H1 (cell line): ENCODE data around the gene SSTR3. TPM values are rescaled to one million over a fixed set of nuclear protein-coding genes. Genes with fewer than 3 reads are reported as not detected.

Experiments
- CTCF ChIA-PET: fragments of 300-600 bp; sonication (Branson Sonifier 250); formaldehyde crosslinking; loops from one replicate; lab custom pipeline; 2021; ENCODE audit not compliant: partially characterized antibody; lab: Charles Lee
- POLR2A ChIA-PET: fragments of 300-600 bp; sonication (Branson Sonifier 250); formaldehyde crosslinking; loops from one replicate; lab custom pipeline; 2021; ENCODE audit warnings: inconsistent platforms; ENCODE audit not compliant: partially characterized antibody; lab: Charles Lee
- DNase-seq, 2 experiments: peaks; one replicate each; pipeline versions ENCODE4 v3.0.0 to v3.0.0-alpha.2; 2010 to 2022; ENCODE audit warnings: low spot score in 2 of 2, low read depth in 1 of 2, mixed read lengths in 1 of 2
- FAIRE-seq: peaks from 2 replicates; lab custom pipeline; 2011; peaks lifted over from hg19 to GRCh38; lab: Jason Lieb, UNC
- H2AFZ ChIP-seq: 2 replicates; pipeline ENCODE4 v1.8.1; 2012; ENCODE audit warnings: low read length, inconsistent platforms
- H2AK5ac ChIP-seq: 2 replicates; pipeline ENCODE4 v1.6.1; 2013; ENCODE audit warnings: low read depth, low read length
- H2BK120ac ChIP-seq: replicated peaks from 2 replicates; pipeline ENCODE3; 2013; ENCODE audit warnings: low read depth, low read length, inconsistent platforms
- H2BK12ac ChIP-seq: 2 replicates; pipeline ENCODE4 v1.6.1; 2013; ENCODE audit warnings: low read depth, low read length
- H2BK15ac ChIP-seq: 2 replicates; pipeline ENCODE4 v1.6.1; 2013; ENCODE audit warnings: low read length
- H2BK20ac ChIP-seq: 2 replicates; pipeline ENCODE4 v1.6.1; 2013; ENCODE audit warnings: low read length
- H2BK5ac ChIP-seq: 2 replicates; pipeline ENCODE4 v1.6.1; 2013; ENCODE audit warnings: low read depth, low read length
- H3K14ac ChIP-seq: 2 replicates; pipeline ENCODE4 v1.6.1; 2013; ENCODE audit warnings: inconsistent platforms; ENCODE audit not compliant: insufficient read length
- H3K18ac ChIP-seq: 2 replicates; pipeline ENCODE4 v1.6.1; 2013; ENCODE audit warnings: low read length; ENCODE audit errors: extremely low read depth
- H3K23ac ChIP-seq: 2 replicates; pipeline ENCODE4 v1.6.1; 2013; ENCODE audit warnings: inconsistent platforms; ENCODE audit not compliant: insufficient read length
- H3K23me2 ChIP-seq: 2 replicates; pipeline ENCODE4 v1.6.1; 2013; ENCODE audit warnings: low read depth, low read length
- H3K27ac ChIP-seq: 2 replicates; pipeline ENCODE4 v1.6.1; 2011; ENCODE audit warnings: low read depth, low read length, inconsistent platforms
- H3K27me3 ChIP-seq, 4 experiments: replicated peaks in 1 of 4; 1 replicate in 1 of 4; 2 replicates in 3 of 4; pipeline versions ENCODE4 v1.6.1 to v1.8.1; 2011 to 2013; ENCODE audit warnings: low read length in 3 of 4, mild to moderate bottlenecking in 3 of 4, inconsistent platforms in 2 of 4, mixed read lengths in 2 of 4, moderate library complexity in 1 of 4; ENCODE audit not compliant: control insufficient read depth in 3 of 4, insufficient read depth in 3 of 4; ENCODE audit errors: extremely low read depth in 1 of 4
- H3K36me3 ChIP-seq, 4 experiments: 2 replicates each; pipeline versions ENCODE4 v1.6.1 to v1.8.1; 2011 to 2013; ENCODE audit warnings: mild to moderate bottlenecking in 4 of 4, low read length in 3 of 4, moderate library complexity in 2 of 4, control low read depth in 1 of 4, inconsistent platforms in 1 of 4; ENCODE audit not compliant: insufficient read depth in 4 of 4, control insufficient read depth in 2 of 4
- H3K4ac ChIP-seq: replicated peaks from 2 replicates; pipeline ENCODE3; 2013; ENCODE audit warnings: low read length, low read depth, mixed read lengths, inconsistent platforms; ENCODE audit not compliant: insufficient read length
- H3K4me1 ChIP-seq, 4 experiments: replicated peaks in 1 of 4; 1 replicate in 1 of 4; 2 replicates in 3 of 4; pipeline versions ENCODE4 v1.6.1 to v1.8.1; 2011 to 2013; ENCODE audit warnings: low read length in 3 of 4, inconsistent platforms in 2 of 4, mixed read lengths in 1 of 4; ENCODE audit not compliant: insufficient read depth in 4 of 4, control insufficient read depth in 3 of 4
- H3K4me2 ChIP-seq, 2 experiments: 2 replicates each; pipeline versions ENCODE4 v1.6.1 to v1.8.1; 2011 to 2013; ENCODE audit warnings: low read depth in 2 of 2, low read length in 2 of 2, control low read depth in 1 of 2, inconsistent platforms in 1 of 2, mild to moderate bottlenecking in 1 of 2; ENCODE audit not compliant: insufficient read depth in 1 of 2
- H3K4me3 ChIP-seq, 4 experiments: fragments of 200-600, 300-600 bp in 1 of 4; sonication (generic), shearing (Covaris generic), sonication (Bioruptor Twin) in 1 of 4; 2 replicates each; pipeline versions ENCODE4 v1.5.1 to v1.8.1; 2011 to 2016; ENCODE audit warnings: low read length in 4 of 4, low read depth in 3 of 4, control low read depth in 2 of 4, inconsistent platforms in 2 of 4, mild to moderate bottlenecking in 2 of 4, mixed read lengths in 1 of 4, moderate library complexity in 1 of 4; ENCODE audit not compliant: insufficient read depth in 2 of 4; ENCODE audit errors: extremely low read depth in 1 of 4
- H3K56ac ChIP-seq: replicated peaks from 2 replicates; pipeline ENCODE3; 2013; ENCODE audit warnings: low read depth, mild to moderate bottlenecking, mixed read lengths, low read length, inconsistent platforms; ENCODE audit not compliant: insufficient read length
- H3K79me1 ChIP-seq: 2 replicates; pipeline ENCODE4 v1.6.1; 2013; ENCODE audit warnings: low read depth, low read length, control low read depth
- H3K79me2 ChIP-seq, 2 experiments: 2 replicates each; pipeline versions ENCODE4 v1.6.1 to v1.8.1; 2012 to 2013; ENCODE audit warnings: low read length in 2 of 2, mild to moderate bottlenecking in 2 of 2, inconsistent platforms in 1 of 2; ENCODE audit not compliant: insufficient read depth in 2 of 2, control insufficient read depth in 1 of 2
- H3K9ac ChIP-seq, 4 experiments: replicated peaks in 1 of 4; 1 replicate in 1 of 4; 2 replicates in 3 of 4; pipeline versions ENCODE4 v1.6.1 to v1.8.1; 2011 to 2013; ENCODE audit warnings: low read depth in 3 of 4, low read length in 3 of 4, control low read depth in 2 of 4, mild to moderate bottlenecking in 2 of 4, moderate library complexity in 2 of 4, inconsistent platforms in 1 of 4; ENCODE audit errors: extremely low read depth in 1 of 4
- H3K9me3 ChIP-seq, 2 experiments: 2 replicates each; pipeline versions ENCODE4 v1.6.1 to v1.8.1; 2012 to 2013; ENCODE audit warnings: mild to moderate bottlenecking in 2 of 2, moderate library complexity in 2 of 2, control low read depth in 1 of 2, inconsistent platforms in 1 of 2, low read depth in 1 of 2, low read length in 1 of 2, mixed read lengths in 1 of 2; ENCODE audit not compliant: insufficient read depth in 2 of 2
- H4K20me1 ChIP-seq, 2 experiments: replicated peaks in 1 of 2; 2 replicates each; pipeline versions ENCODE3 to v1.8.1; 2011 to 2013; ENCODE audit warnings: inconsistent platforms in 2 of 2, low read length in 2 of 2, mild to moderate bottlenecking in 1 of 2; ENCODE audit not compliant: insufficient read depth in 2 of 2, control insufficient read depth in 1 of 2
- H4K5ac ChIP-seq: 2 replicates; pipeline ENCODE4 v1.6.1; 2013; ENCODE audit warnings: low read length, low read depth, mixed read lengths, inconsistent platforms; ENCODE audit not compliant: insufficient read length
- H4K8ac ChIP-seq: 2 replicates; pipeline ENCODE4 v1.8.0; 2013; ENCODE audit warnings: mild to moderate bottlenecking, moderate library complexity, low read length, inconsistent platforms; ENCODE audit not compliant: insufficient read depth; ENCODE audit errors: extremely low read depth
- H4K91ac ChIP-seq: replicated peaks from 2 replicates; pipeline ENCODE3; 2013; ENCODE audit warnings: low read length, mixed read lengths, inconsistent platforms; ENCODE audit not compliant: insufficient read length
- EP300 ChIP-seq, 2 experiments: IDR thresholded peaks; 1 replicate in 1 of 2; 2 replicates in 1 of 2; pipeline ENCODE4 v1.6.1; 2011 to 2012; ENCODE audit warnings: low read depth in 2 of 2, low read length in 2 of 2, mild to moderate bottlenecking in 2 of 2, borderline replicate concordance in 1 of 2, inconsistent platforms in 1 of 2, moderate library complexity in 1 of 2
- JUND ChIP-seq: IDR thresholded peaks from 2 replicates; pipeline ENCODE4 v1.6.1; 2011; ENCODE audit warnings: mild to moderate bottlenecking, improper control_type of control experiment, low read length
- KDM5A ChIP-seq: fragments of 200-600 bp; IDR thresholded peaks from 2 replicates; pipeline ENCODE4 v1.7.1; 2012; ENCODE audit warnings: mild to moderate bottlenecking, low read length, inconsistent platforms, mixed read lengths
- POU5F1 ChIP-seq: IDR thresholded peaks from 2 replicates; pipeline ENCODE4 v1.6.1; 2011; ENCODE audit warnings: low read depth, mild to moderate bottlenecking, low read length, moderate library complexity
- RBBP5 ChIP-seq: IDR thresholded peaks from 2 replicates; pipeline ENCODE4 v1.7.1; 2012; ENCODE audit warnings: low read depth, mild to moderate bottlenecking, inconsistent platforms, low read length, moderate library complexity, borderline replicate concordance
- RFX5 ChIP-seq: IDR thresholded peaks from 2 replicates; pipeline ENCODE4 v1.6.1; 2011; ENCODE audit warnings: low read depth, low read length, improper control_type of control experiment, borderline replicate concordance
- SIRT6 ChIP-seq: IDR thresholded peaks from one replicate; pipeline ENCODE4 v1.7.1; 2012; ENCODE audit warnings: low read length, inconsistent platforms
- TAF7 ChIP-seq: optimal IDR thresholded peaks from 2 replicates; pipeline ENCODE3; 2011; ENCODE audit warnings: low read depth, mild to moderate bottlenecking, inconsistent platforms, low read length, moderate library complexity, borderline replicate concordance
- YY1 ChIP-seq: IDR thresholded peaks from 2 replicates; pipeline ENCODE4 v1.6.1; 2011; ENCODE audit warnings: low read depth, mild to moderate bottlenecking, low read length
- ZNF274 ChIP-seq: IDR thresholded peaks from 2 replicates; pipeline ENCODE4 v1.7.0; 2012; ENCODE audit warnings: low read length, borderline replicate concordance; ENCODE audit errors: extremely low read depth
- WGBS, 2 experiments: shearing (Covaris generic) in 1 of 2; methylation state at CpG; one replicate each; pipeline versions ENCODE4 v1.1.6 to v1.1.7; 2013 to 2015; ENCODE audit warnings: low lambda C conversion rate in 2 of 2, mixed read lengths in 2 of 2, inconsistent platforms in 1 of 2, low coverage in 1 of 2, missing lambda C conversion rate in 1 of 2; ENCODE audit not compliant: insufficient replicate concordance in 2 of 2, insufficient coverage in 1 of 2, insufficient read length in 1 of 2; ENCODE audit errors: extremely low coverage in 1 of 2, missing lambda C conversion rate in 1 of 2; 5-methylcytosine and 5-hydroxymethylcytosine counted together
- polyA plus RNA-seq, 7 experiments: library from polyadenylated mRNA; depleted of rRNA in 3 of 7; stranded (reverse) in 5 of 7; unstranded in 2 of 7; fragments of >200 nt in 5 of 7; fragments of 200-250 nt in 2 of 7; gene quantifications; 1 replicate in 5 of 7; 2 replicates in 1 of 7; 4 replicates in 1 of 7; pipeline versions ENCODE4 v1.2.1 to v1.2.3, GENCODE V29; 2011 to 2013; ENCODE audit warnings: missing spikeins in 2 of 7, mixed read lengths in 2 of 7
- total RNA-seq: library from RNA; stranded (reverse); fragmentation: NEBNext Ultra II Directional; extraction: Animal tissue kit (Norgen Biotek cat#: 25700); gene quantifications from 2 replicates; pipeline ENCODE4 v1.2.1, GENCODE V29; 2021
- TF ChIP-seq, protein P1 (sequence below): IDR thresholded peaks from 2 replicates; pipeline ENCODE4 v1.6.1; 2011; ENCODE audit warnings: low read length, improper control_type of control experiment

SSTR3 gene
- total and polyA plus RNA-seq, 2 of the 8 experiments (the other 6 are each of a cell fraction or from before 2014, with no cell fraction given) = 0.22 to 0.77 TPM

- no peak overlapping the region for H3K27ac ChIP-seq
- no peak overlapping the region for H3K4ac ChIP-seq
- H3K36me3 ChIP-seq = no peaks in the 10 kb centered on the region
- H3K27me3 ChIP-seq = no peaks in the 10 kb centered on the region
- no peak overlapping the region for H2BK20ac ChIP-seq
- WGBS, 2 experiments = 91% methylated on average over 10 of the region's 16 CpGs; no CpG with 5 or more reads in 1 of the 2 experiments
- H2AK5ac ChIP-seq = no peak overlapping the region
- no peaks in the 10 kb centered on the region for H3K23me2 ChIP-seq
- no peak overlapping the region for H2BK15ac ChIP-seq
- no peak overlapping the region for H2BK5ac ChIP-seq
- CTCF ChIA-PET = interaction anchor here (0.6 to 2.4 kb wide), 4 partner anchors 47 to 276 kb away, joined by 4 to 7 read pairs (median 4); no protein-coding TSS in a partner anchor
- H3K14ac ChIP-seq = no peak overlapping the region
- H3K18ac ChIP-seq = no peak overlapping the region
- H3K9ac ChIP-seq = no peak overlapping the region
- no peak overlapping the region for H3K56ac ChIP-seq
- H3K4me1 ChIP-seq = no peaks in the 10 kb centered on the region
- no peak overlapping the region for H4K8ac ChIP-seq
- no peak overlapping the region for H2AFZ ChIP-seq
- no peak overlapping the region for H2BK120ac ChIP-seq
- H3K79me2 ChIP-seq = no peaks in the 10 kb centered on the region
- no peak overlapping the region for H4K5ac ChIP-seq
- H3K79me1 ChIP-seq = no peaks in the 10 kb centered on the region
- H4K20me1 ChIP-seq = no peaks in the 10 kb centered on the region
- H3K9me3 ChIP-seq = no peaks in the 10 kb centered on the region
- H3K4me3 ChIP-seq = no peak overlapping the region
- H3K4me2 ChIP-seq = no peak overlapping the region
- FAIRE-seq (no peak), DNase-seq (no peak)
- no peak overlapping the region for H3K23ac ChIP-seq
- no peak overlapping the region for H4K91ac ChIP-seq
- POLR2A ChIA-PET = interaction anchor here (1.2 to 1.3 kb wide), 2 partner anchors 9 to 57 kb away, joined by 3 to 4 read pairs; no protein-coding TSS in a partner anchor
- no peak overlapping the region for H2BK12ac ChIP-seq
- no peak for TF ChIP-seq RFX5
- no peak for TF ChIP-seq SIRT6
- TF ChIP-seq EP300 (IDR thresholded peaks at IDR 0.05; ENCODE audit: borderline replicate concordance in 1 of 2, low read depth in 2 of 2, low read length in 2 of 2) = no peak
- TF ChIP-seq JUND = no peak
- TF ChIP-seq ZNF274 = no peak
- TF ChIP-seq TAF7 = no peak
- TF ChIP-seq YY1 = no peak
- TF ChIP-seq, protein P1, sequence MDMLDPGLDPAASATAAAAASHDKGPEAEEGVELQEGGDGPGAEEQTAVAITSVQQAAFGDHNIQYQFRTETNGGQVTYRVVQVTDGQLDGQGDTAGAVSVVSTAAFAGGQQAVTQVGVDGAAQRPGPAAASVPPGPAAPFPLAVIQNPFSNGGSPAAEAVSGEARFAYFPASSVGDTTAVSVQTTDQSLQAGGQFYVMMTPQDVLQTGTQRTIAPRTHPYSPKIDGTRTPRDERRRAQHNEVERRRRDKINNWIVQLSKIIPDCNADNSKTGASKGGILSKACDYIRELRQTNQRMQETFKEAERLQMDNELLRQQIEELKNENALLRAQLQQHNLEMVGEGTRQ = no peak
- no peak for TF ChIP-seq KDM5A
- TF ChIP-seq POU5F1 = no peak
- no peak for TF ChIP-seq RBBP5
Measured at GRCh38 chr22:37206118-37206840, 6.0 kb downstream of the SSTR3 start.
